ENCODE data around the gene GJB4. TPM values are rescaled to one million over a fixed set of nuclear protein-coding genes. Genes with fewer than 3 reads are reported as not detected.

Gene GJB4
- total and polyA plus RNA-seq, 5 donors from 2014 or later, result not detected

DNA sequence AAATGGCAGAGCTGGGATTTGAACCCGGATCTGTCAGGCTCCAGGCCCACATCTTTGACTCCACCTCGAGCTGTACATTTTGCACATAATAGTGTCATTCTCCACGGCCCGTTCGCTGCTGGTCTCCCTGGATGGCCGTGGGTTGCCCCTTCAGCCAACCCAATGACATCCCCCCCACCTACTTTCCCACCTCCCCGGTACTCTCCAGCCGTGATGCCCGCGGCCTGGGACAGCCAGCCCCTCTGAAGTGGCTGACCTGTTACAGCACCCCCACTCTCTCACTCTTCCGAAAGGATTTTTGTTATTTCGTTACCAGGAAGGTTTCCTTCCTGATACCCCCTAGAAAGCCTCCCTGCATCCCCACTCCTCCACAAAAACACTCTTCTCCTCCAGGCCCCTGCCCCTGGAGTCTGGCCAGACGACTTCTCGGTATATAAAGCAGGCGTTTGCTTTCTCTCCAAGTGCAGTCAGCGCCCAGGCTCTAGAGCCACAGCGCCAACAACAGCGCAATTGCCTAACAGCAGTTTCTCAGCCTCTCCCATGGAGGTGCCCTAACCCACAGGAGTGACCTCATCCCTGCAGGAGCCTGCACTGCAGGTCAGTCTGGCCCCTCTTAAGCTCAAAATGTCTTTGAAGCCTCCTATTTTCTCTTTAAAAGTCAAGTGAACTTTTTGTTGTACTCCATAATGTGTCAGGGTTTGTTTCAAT, 19.2 kb upstream of the GJB4 start:
- Histone ChIP-seq H3K4me1 (ENCODE audit: control insufficient read depth, insufficient read depth, low read length, poor library complexity, severe bottlenecking) (no peaks in the 10 kb centered on the region), H3K4me3 (ENCODE audit: low read depth, low read length) (no peak overlapping the region), H3K27ac (ENCODE audit: insufficient read depth, low read length, poor library complexity, severe bottlenecking) (no peak overlapping the region), H3K27me3 (ENCODE audit: control insufficient read depth, insufficient read depth, low read length) (no peaks in the 10 kb centered on the region), H3K9me3 (ENCODE audit: control insufficient read depth in 2 of 2, low read length in 2 of 2) (no peaks in the 10 kb centered on the region), H3K36me3 (ENCODE audit: control insufficient read depth, insufficient read depth, low read length) (no peaks in the 10 kb centered on the region)
- DNase-seq (no peak), ATAC-seq (ENCODE audit: low read depth in 2 of 2) (no peak)
- Mint-ChIP-seq H3K27me3 (peaks cover 13% of the 10 kb centered on the region), H3K4me3 (no peak overlapping the region), H3K27ac (no peak overlapping the region), H3K36me3 (no peaks in the 10 kb centered on the region), H3K9me3 (no peaks in the 10 kb centered on the region), H3K4me1 (peaks cover 0 to 4% (median 0%) of the 10 kb centered on the region in 4 donors)

DNA sequence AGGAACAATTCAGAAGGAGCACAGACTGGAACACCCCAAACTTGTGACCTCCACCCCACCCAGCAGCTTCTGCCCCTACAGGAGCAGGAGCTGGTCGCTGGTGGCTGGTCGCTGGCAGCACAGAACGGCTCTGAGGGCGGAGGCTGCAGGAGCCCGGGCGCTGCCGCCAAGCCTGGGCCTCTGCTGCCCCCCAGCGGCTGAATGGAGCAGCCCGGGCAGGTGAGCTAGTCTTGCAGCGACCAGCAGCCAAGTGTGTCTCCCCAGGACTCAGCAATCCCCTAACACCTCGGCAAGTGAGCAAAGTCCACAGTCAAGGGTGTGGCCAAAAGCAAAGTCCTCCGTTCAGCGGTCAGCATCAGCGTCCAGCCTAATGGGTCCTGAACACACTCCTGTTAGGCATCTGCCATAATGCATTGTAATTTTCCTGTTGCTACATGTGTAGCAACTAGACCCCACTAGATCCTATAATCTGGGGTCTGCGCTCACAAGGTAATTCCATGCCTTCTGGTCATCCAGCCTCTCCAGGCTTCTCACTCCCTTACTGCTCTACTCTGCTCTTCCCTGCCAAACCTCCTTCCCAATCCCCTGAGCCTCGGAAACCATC, 16.8 kb upstream of the GJB4 start:
- Mint-ChIP-seq H3K36me3 (no peaks in the 10 kb centered on the region), H3K4me3 (no peak overlapping the region), H3K27ac (peak overlapping the region in 1 of 3 donors; percentile 69), H3K9me3 (peaks cover 0 to 1% (median 0%) of the 10 kb centered on the region in 7 donors), H3K27me3 (peaks cover 13% of the 10 kb centered on the region), H3K4me1 (peaks cover 0 to 4% (median 0%) of the 10 kb centered on the region in 4 donors)
- H3K27ac ChIP-seq (ENCODE audit: insufficient read depth, low read length, poor library complexity, severe bottlenecking), result no peak overlapping the region
- ATAC-seq (ENCODE audit: low read depth in 2 of 2), result peak; percentile 68 to 77
- peak; percentile 43 to 68 (median 63) for DNase-seq
- H3K4me1 ChIP-seq (ENCODE audit: control insufficient read depth, insufficient read depth, low read length, poor library complexity, severe bottlenecking), result no peaks in the 10 kb centered on the region
- H3K36me3 ChIP-seq (ENCODE audit: control insufficient read depth, insufficient read depth, low read length), result no peaks in the 10 kb centered on the region
- no peaks in the 10 kb centered on the region for H3K27me3 ChIP-seq (ENCODE audit: control insufficient read depth, insufficient read depth, low read length)
- no peaks in the 10 kb centered on the region for H3K9me3 ChIP-seq (ENCODE audit: control insufficient read depth in 2 of 2, low read length in 2 of 2)
- H3K4me3 ChIP-seq (ENCODE audit: low read depth, low read length), result no peak overlapping the region

DNA sequence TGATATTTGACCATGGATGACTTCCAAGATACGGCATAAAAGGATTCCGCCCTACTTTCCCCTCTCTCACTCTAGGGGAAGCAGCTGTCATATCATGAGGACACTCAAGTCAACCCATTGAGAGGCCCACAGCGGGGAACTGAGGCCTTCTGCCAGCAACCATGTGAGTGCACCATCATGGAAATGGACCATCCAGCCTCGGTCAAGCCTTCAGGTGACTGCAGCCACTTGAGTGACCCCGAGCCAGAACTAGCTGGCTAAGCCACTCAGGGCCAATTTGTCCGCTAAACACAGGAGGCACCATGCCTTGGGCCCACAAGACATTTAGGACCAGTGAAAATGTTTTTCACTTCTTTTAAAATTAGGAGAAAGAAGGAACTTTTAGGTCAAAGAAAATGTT, 15.8 kb upstream of the GJB4 start:
- Histone ChIP-seq H3K27me3 (ENCODE audit: control insufficient read depth, insufficient read depth, low read length) (no peaks in the 10 kb centered on the region), H3K9me3 (ENCODE audit: control insufficient read depth in 2 of 2, low read length in 2 of 2) (no peaks in the 10 kb centered on the region), H3K4me3 (ENCODE audit: low read depth, low read length) (no peak overlapping the region), H3K27ac (ENCODE audit: insufficient read depth, low read length, poor library complexity, severe bottlenecking) (no peak overlapping the region), H3K4me1 (ENCODE audit: control insufficient read depth, insufficient read depth, low read length, poor library complexity, severe bottlenecking) (no peaks in the 10 kb centered on the region), H3K36me3 (ENCODE audit: control insufficient read depth, insufficient read depth, low read length) (no peaks in the 10 kb centered on the region)
- H3K27ac Mint-ChIP-seq, result no peak overlapping the region
- H3K36me3 Mint-ChIP-seq, result no peaks in the 10 kb centered on the region
- peaks cover 15% of the 10 kb centered on the region for H3K27me3 Mint-ChIP-seq
- DNase-seq (no peak), ATAC-seq (ENCODE audit: low read depth in 2 of 2) (no peak)
- H3K4me1 Mint-ChIP-seq, result peaks cover 0 to 4% (median 0%) of the 10 kb centered on the region in 4 donors
- H3K9me3 Mint-ChIP-seq, result peaks cover 0 to 1% (median 0%) of the 10 kb centered on the region in 7 donors
- H3K4me3 Mint-ChIP-seq, result no peak overlapping the region

DNA sequence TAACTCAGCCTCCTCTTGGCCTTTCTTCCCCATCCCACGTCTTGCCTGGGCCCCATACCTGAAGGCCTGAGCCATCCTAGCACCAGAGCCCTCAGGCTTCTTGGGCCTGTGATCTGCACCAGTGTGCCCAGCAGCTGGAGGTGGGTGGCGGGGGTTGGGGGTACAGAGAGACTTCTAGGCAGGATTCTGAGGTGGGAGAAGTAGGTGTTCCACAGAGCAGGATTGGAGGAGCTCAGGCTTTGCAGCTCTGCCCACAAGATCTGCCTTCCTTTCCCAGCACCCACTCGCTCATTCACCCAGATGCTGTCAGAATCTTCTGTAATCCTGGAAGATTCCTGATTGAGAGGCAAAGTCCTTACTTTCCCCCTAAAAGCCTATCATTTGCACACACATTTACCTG, 14.7 kb upstream of the GJB4 start:
- Histone ChIP-seq H3K36me3 (ENCODE audit: control insufficient read depth, insufficient read depth, low read length) (no peaks in the 10 kb centered on the region), H3K4me3 (ENCODE audit: low read depth, low read length) (no peak overlapping the region), H3K9me3 (ENCODE audit: control insufficient read depth in 2 of 2, low read length in 2 of 2) (no peaks in the 10 kb centered on the region), H3K27ac (ENCODE audit: insufficient read depth, low read length, poor library complexity, severe bottlenecking) (no peak overlapping the region), H3K27me3 (ENCODE audit: control insufficient read depth, insufficient read depth, low read length) (no peaks in the 10 kb centered on the region), H3K4me1 (ENCODE audit: control insufficient read depth, insufficient read depth, low read length, poor library complexity, severe bottlenecking) (no peaks in the 10 kb centered on the region)
- Mint-ChIP-seq H3K4me1 (peaks cover 0 to 4% (median 0%) of the 10 kb centered on the region in 4 donors), H3K27ac (no peak overlapping the region), H3K36me3 (no peaks in the 10 kb centered on the region), H3K27me3 (peaks cover 18% of the 10 kb centered on the region), H3K9me3 (peaks cover 0 to 1% (median 0%) of the 10 kb centered on the region in 7 donors), H3K4me3 (no peak overlapping the region)
- no peak for DNase-seq
- no peak for ATAC-seq (ENCODE audit: low read depth in 2 of 2)

DNA sequence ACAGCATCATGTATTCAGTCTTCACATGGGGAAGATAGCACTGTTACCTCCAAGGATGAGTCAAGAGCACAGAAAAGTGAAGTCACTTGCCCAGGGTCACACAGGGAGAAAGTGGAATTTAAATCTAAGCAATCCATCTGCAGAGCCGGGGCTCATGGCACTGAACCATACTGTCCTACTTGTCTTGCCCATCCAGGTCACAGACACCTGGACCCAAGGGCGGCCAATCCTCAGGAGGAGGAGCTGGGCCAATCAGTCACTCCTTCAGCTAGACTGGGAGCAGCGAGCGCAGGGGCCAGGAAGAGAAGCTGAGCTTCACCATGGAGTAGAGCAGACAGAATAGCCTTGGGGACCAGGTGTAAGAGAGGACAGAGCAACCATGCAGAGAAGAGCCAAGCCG, 13.9 kb upstream of the GJB4 start:
- H3K27me3 ChIP-seq (ENCODE audit: control insufficient read depth, insufficient read depth, low read length), result no peaks in the 10 kb centered on the region
- Mint-ChIP-seq H3K9me3 (peaks cover 0 to 1% (median 0%) of the 10 kb centered on the region in 7 donors), H3K36me3 (no peaks in the 10 kb centered on the region), H3K4me3 (no peak overlapping the region), H3K4me1 (peaks cover 0 to 4% (median 0%) of the 10 kb centered on the region in 4 donors), H3K27ac (no peak overlapping the region), H3K27me3 (peaks cover 18% of the 10 kb centered on the region)
- no peaks in the 10 kb centered on the region for H3K36me3 ChIP-seq (ENCODE audit: control insufficient read depth, insufficient read depth, low read length)
- DNase-seq (no peak), ATAC-seq (ENCODE audit: low read depth in 2 of 2) (no peak)
- no peaks in the 10 kb centered on the region for H3K9me3 ChIP-seq (ENCODE audit: control insufficient read depth in 2 of 2, low read length in 2 of 2)
- no peak overlapping the region for H3K27ac ChIP-seq (ENCODE audit: insufficient read depth, low read length, poor library complexity, severe bottlenecking)
- H3K4me1 ChIP-seq (ENCODE audit: control insufficient read depth, insufficient read depth, low read length, poor library complexity, severe bottlenecking), result no peaks in the 10 kb centered on the region
- no peak overlapping the region for H3K4me3 ChIP-seq (ENCODE audit: low read depth, low read length)

DNA sequence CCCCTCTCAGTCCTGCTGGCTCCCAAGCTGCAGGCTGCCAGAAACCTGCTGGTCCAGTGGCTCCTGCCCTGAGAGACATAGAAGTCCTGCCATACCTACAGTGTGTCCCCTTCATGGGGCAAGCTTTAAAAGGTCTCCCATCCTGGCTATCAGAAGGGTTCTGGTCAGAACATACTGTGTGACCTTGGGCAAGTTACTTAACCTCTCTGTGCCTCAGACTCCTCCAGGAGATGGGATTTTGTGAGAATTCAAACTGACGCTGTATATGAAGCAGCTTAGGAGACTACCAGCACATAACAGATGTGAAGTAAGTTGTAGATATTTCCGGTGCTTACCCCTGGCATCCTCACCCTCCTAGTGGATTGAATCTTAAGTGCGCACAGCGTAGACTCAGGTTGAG, 13.4 kb upstream of the GJB4 start:
- ATAC-seq (ENCODE audit: low read depth in 2 of 2) (no peak), DNase-seq (no peak)
- peaks cover 0 to 4% (median 0%) of the 10 kb centered on the region in 4 donors for H3K4me1 Mint-ChIP-seq
- H3K27ac Mint-ChIP-seq, result no peak overlapping the region
- no peak overlapping the region for H3K4me3 Mint-ChIP-seq
- H3K27ac ChIP-seq (ENCODE audit: insufficient read depth, low read length, poor library complexity, severe bottlenecking), result no peak overlapping the region
- H3K4me3 ChIP-seq (ENCODE audit: low read depth, low read length), result no peak overlapping the region
- H3K9me3 Mint-ChIP-seq, result peaks cover 0 to 2% (median 0%) of the 10 kb centered on the region in 7 donors
- H3K27me3 Mint-ChIP-seq, result peaks cover 17% of the 10 kb centered on the region
- no peaks in the 10 kb centered on the region for H3K27me3 ChIP-seq (ENCODE audit: control insufficient read depth, insufficient read depth, low read length)
- no peaks in the 10 kb centered on the region for H3K36me3 ChIP-seq (ENCODE audit: control insufficient read depth, insufficient read depth, low read length)
- no peaks in the 10 kb centered on the region for H3K4me1 ChIP-seq (ENCODE audit: control insufficient read depth, insufficient read depth, low read length, poor library complexity, severe bottlenecking)
- H3K9me3 ChIP-seq (ENCODE audit: control insufficient read depth in 2 of 2, low read length in 2 of 2), result no peaks in the 10 kb centered on the region
- no peaks in the 10 kb centered on the region for H3K36me3 Mint-ChIP-seq

DNA sequence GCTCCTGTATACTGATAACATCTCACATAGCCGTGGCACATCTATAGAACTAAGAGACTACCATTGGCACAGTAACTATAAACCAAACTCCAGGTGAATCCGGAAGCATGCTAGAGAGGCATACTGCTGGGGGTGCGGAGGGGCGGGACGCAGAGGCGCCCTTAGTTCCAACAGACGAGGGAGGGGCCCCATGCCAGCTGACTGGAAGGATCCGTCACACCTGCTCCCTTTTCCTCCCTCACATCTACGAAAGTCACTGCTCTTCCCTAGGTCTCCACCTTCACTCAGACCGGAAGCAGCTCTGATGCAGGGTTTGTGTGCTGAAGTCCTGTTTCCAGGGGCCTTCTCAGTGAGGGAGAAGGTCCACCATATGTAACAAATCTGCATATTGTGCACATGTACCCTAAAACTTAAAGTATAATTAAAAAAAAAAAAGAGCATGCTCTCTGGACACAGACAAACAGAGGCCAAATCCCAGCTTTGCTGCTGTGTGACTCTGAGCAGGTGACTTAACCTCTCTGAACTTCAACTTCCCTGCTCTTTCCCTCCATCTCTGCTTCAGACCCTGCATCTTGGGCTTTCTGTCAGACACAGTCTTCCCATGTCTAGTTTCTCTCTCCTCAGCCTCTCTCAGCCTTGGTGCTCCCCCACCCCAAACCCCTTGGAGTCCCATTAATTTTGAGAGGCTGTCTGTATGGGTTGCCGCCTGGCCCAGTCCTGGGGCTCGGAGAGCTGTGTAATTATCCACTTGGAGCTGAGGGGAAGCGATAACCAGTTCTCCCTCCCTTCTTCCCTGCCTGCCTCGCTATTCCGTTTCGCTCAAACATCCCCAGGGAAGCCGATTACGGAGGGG, 12.5 kb upstream of the GJB4 start:
- Histone ChIP-seq H3K27ac (ENCODE audit: insufficient read depth, low read length, poor library complexity, severe bottlenecking) (no peak overlapping the region), H3K27me3 (ENCODE audit: control insufficient read depth, insufficient read depth, low read length) (no peaks in the 10 kb centered on the region), H3K4me1 (ENCODE audit: control insufficient read depth, insufficient read depth, low read length, poor library complexity, severe bottlenecking) (no peaks in the 10 kb centered on the region), H3K4me3 (ENCODE audit: low read depth, low read length) (no peak overlapping the region), H3K36me3 (ENCODE audit: control insufficient read depth, insufficient read depth, low read length) (no peaks in the 10 kb centered on the region), H3K9me3 (ENCODE audit: control insufficient read depth in 2 of 2, low read length in 2 of 2) (no peaks in the 10 kb centered on the region)
- H3K4me1 Mint-ChIP-seq, result peaks cover 0 to 4% (median 0%) of the 10 kb centered on the region in 4 donors
- no peak for DNase-seq
- H3K9me3 Mint-ChIP-seq, result peaks cover 0 to 3% (median 0%) of the 10 kb centered on the region in 7 donors
- ATAC-seq (ENCODE audit: low read depth in 2 of 2), result no peak
- H3K27me3 Mint-ChIP-seq, result peaks cover 13% of the 10 kb centered on the region
- no peak overlapping the region for H3K4me3 Mint-ChIP-seq
- no peaks in the 10 kb centered on the region for H3K36me3 Mint-ChIP-seq
- H3K27ac Mint-ChIP-seq, result peak overlapping the region in 1 of 3 donors; percentile 54

All from CD4-positive, CD25-positive, alpha-beta regulatory T cell (primary cell).